ENCODE measurements around the gene CHAMP1.

- TF ChIP-seq CTCF (IDR thresholded peaks at IDR 0.05) (no peak), POLR2A (IDR thresholded peaks at IDR 0.05) (no peak)
Observed at GRCh38 chr13:114341003-114341777, 26.9 kb downstream of the CHAMP1 start.

All from prostate gland (tissue), 2 donors.